HEK293 (cell line): ENCODE results near the gene VWC2L.

Source experiments
- CTCF ChIA-PET: fragments of 350-600 bp; formaldehyde crosslinking; extraction: SDS; loops from one replicate; lab custom pipeline; 2021; ENCODE audit warnings: antibody characterized with exemption; lab: Yijun Ruan, JAX
- POLR2A ChIA-PET: fragments of 300-600 bp; formaldehyde crosslinking; extraction: SDS; loops from one replicate; lab custom pipeline; 2020; ENCODE audit warnings: antibody characterized with exemption, inconsistent platforms; lab: Yijun Ruan, JAX
- H3K27ac ChIP-seq: fragments of 200-500 bp; sonication (Bioruptor generic); 2 replicates; pipeline ENCODE4 v1.5.1; 2014; ENCODE audit warnings: low read depth, low read length, control low read depth, inconsistent platforms; ENCODE audit errors: extremely low read depth
- H3K36me3 ChIP-seq, 2 experiments: fragments of 200-500 bp in 1 of 2; sonication (Bioruptor generic) in 1 of 2; 1 replicate in 1 of 2; 2 replicates in 1 of 2; pipeline ENCODE4 v1.5.1; 2014 to 2017; ENCODE audit warnings: inconsistent platforms in 2 of 2, low read length in 2 of 2; ENCODE audit not compliant: control insufficient read depth in 2 of 2, insufficient read depth in 1 of 2
- H3K4me1 ChIP-seq: fragments of 200-500 bp; sonication (Bioruptor generic); 2 replicates; pipeline ENCODE4 v1.5.1; 2014; ENCODE audit warnings: mild to moderate bottlenecking, low read length, inconsistent platforms; ENCODE audit not compliant: control insufficient read depth, insufficient read depth
- H3K4me3 ChIP-seq: 2 replicates; pipeline ENCODE4 v1.5.1; 2011; ENCODE audit warnings: low read depth, mild to moderate bottlenecking, control low read depth, low read length, moderate library complexity
- H3K9me3 ChIP-seq: fragments of 200-500 bp; sonication (Bioruptor generic); 2 replicates; pipeline ENCODE4 v1.5.1; 2014; ENCODE audit warnings: low read depth, low read length, inconsistent platforms; ENCODE audit not compliant: control insufficient read depth, insufficient read depth
- KLF7 ChIP-seq: fragments of 450-650 bp; formaldehyde crosslinking; IDR thresholded peaks from 2 replicates; pipeline ENCODE4 v1.5.1; 2016; ENCODE audit warnings: missing biosample characterization, missing genetic modification characterization, borderline replicate concordance
- PATZ1 ChIP-seq: fragments of 450-650 bp; formaldehyde crosslinking; IDR thresholded peaks from 2 replicates; pipeline ENCODE4 v1.5.1; 2016; ENCODE audit warnings: missing biosample characterization, missing genetic modification characterization
- TRIM28 ChIP-seq: IDR thresholded peaks from 2 replicates; pipeline ENCODE4 v1.6.1; 2011; ENCODE audit warnings: low read length, control low read depth, borderline replicate concordance
- YY2 ChIP-seq: fragments of 450-650 bp; formaldehyde crosslinking; IDR thresholded peaks from 2 replicates; pipeline ENCODE4 v1.5.1; 2016; ENCODE audit warnings: missing biosample characterization, missing genetic modification characterization
- ZBTB11 ChIP-seq: fragments of 450-650 bp; formaldehyde crosslinking; conservative IDR thresholded peaks from 2 replicates; pipeline ENCODE4 v1.5.1; 2016; ENCODE audit warnings: low read depth, missing biosample characterization, missing genetic modification characterization
- ZBTB17 ChIP-seq: fragments of 450-650 bp; formaldehyde crosslinking; IDR thresholded peaks from 2 replicates; pipeline ENCODE4 v1.5.1; 2016; ENCODE audit warnings: missing biosample characterization, missing genetic modification characterization
- ZBTB44 ChIP-seq: fragments of 450-650 bp; IDR thresholded peaks from 2 replicates; pipeline ENCODE4 v1.5.1; 2018; ENCODE audit warnings: missing biosample characterization, mild to moderate bottlenecking, missing genetic modification characterization
- ZNF133 ChIP-seq: fragments of 450-650 bp; formaldehyde crosslinking; IDR thresholded peaks from 2 replicates; pipeline ENCODE4 v1.5.1; 2016; ENCODE audit warnings: missing biosample characterization, missing genetic modification characterization
- ZNF148 ChIP-seq: fragments of 450-650 bp; formaldehyde crosslinking; IDR thresholded peaks from 2 replicates; pipeline ENCODE4 v1.5.0; 2017; ENCODE audit warnings: missing biosample characterization, missing genetic modification characterization, borderline replicate concordance
- ZNF169 ChIP-seq: fragments of 450-650 bp; formaldehyde crosslinking; IDR thresholded peaks from 2 replicates; pipeline ENCODE4 v1.5.1; 2016; ENCODE audit warnings: missing biosample characterization, missing genetic modification characterization
- ZNF274 ChIP-seq, 2 experiments: fragments of 200-500 bp in 1 of 2; fragments of 450-650 bp in 1 of 2; sonication (Bioruptor generic) in 1 of 2; formaldehyde crosslinking in 1 of 2; IDR thresholded peaks; 2 replicates each; pipeline versions ENCODE4 v1.5.1 to v1.6.1; 2014 to 2016; ENCODE audit warnings: borderline replicate concordance in 1 of 2, inconsistent platforms in 1 of 2, low read length in 1 of 2, missing biosample characterization in 1 of 2, missing genetic modification characterization in 1 of 2
- ZNF394 ChIP-seq: fragments of 450-650 bp; formaldehyde crosslinking; IDR thresholded peaks from 2 replicates; pipeline ENCODE4 v1.5.1; 2016; ENCODE audit warnings: missing biosample characterization, missing genetic modification characterization, mild to moderate bottlenecking, moderate library complexity, borderline replicate concordance
- ZNF398 ChIP-seq: fragments of 450-650 bp; formaldehyde crosslinking; IDR thresholded peaks from 2 replicates; pipeline ENCODE4 v1.5.1; 2017; ENCODE audit warnings: missing biosample characterization, missing genetic modification characterization
- ZNF404 ChIP-seq: fragments of 450-650 bp; formaldehyde crosslinking; IDR thresholded peaks from 2 replicates; pipeline ENCODE4 v1.5.1; 2017; ENCODE audit warnings: missing biosample characterization, missing genetic modification characterization
- ZNF521 ChIP-seq: fragments of 450-650 bp; formaldehyde crosslinking; IDR thresholded peaks from 2 replicates; pipeline ENCODE4 v1.5.1; 2017; ENCODE audit warnings: missing biosample characterization, mild to moderate bottlenecking, missing genetic modification characterization
- ZNF548 ChIP-seq: fragments of 450-650 bp; formaldehyde crosslinking; IDR thresholded peaks from 2 replicates; pipeline ENCODE4 v1.5.1; 2016; ENCODE audit warnings: missing biosample characterization, missing genetic modification characterization
- ZNF692 ChIP-seq: fragments of 450-650 bp; formaldehyde crosslinking; IDR thresholded peaks from 2 replicates; pipeline ENCODE4 v1.5.1; 2016; ENCODE audit warnings: missing biosample characterization, missing genetic modification characterization
- ZNF701 ChIP-seq: fragments of 450-650 bp; formaldehyde crosslinking; IDR thresholded peaks from 2 replicates; pipeline ENCODE4 v1.5.1; 2016; ENCODE audit warnings: missing biosample characterization, missing genetic modification characterization
- ZNF785 ChIP-seq: fragments of 450-650 bp; formaldehyde crosslinking; IDR thresholded peaks from 2 replicates; pipeline ENCODE4 v1.5.1; 2016; ENCODE audit warnings: missing biosample characterization, missing genetic modification characterization
- ZSCAN18 ChIP-seq: fragments of 450-650 bp; formaldehyde crosslinking; IDR thresholded peaks from 2 replicates; pipeline ENCODE4 v1.5.1; 2016; ENCODE audit warnings: missing biosample characterization, missing genetic modification characterization

The VWC2L gene

GRCh38 chr2:214550786-214551185 lies 139.9 kb downstream of the VWC2L start:
- ChIA-PET POLR2A (no interaction called here), CTCF (interaction anchor here (0.7 kb wide), 1 partner anchor 1983 kb away, joined by 3 read pairs; no protein-coding TSS in a partner anchor)
- no peak for TF ChIP-seq TRIM28
- TF ChIP-seq ZSCAN18 (tag by site-specific recombination), result no peak
- TF ChIP-seq ZNF692 (tag by site-specific recombination), result no peak
- TF ChIP-seq ZNF148 (tag by site-specific recombination), result no peak
- no peak for TF ChIP-seq ZNF274 (IDR thresholded peaks at IDR 0.05; ENCODE audit: low read length)
- TF ChIP-seq ZNF274 (tag by site-specific recombination; IDR thresholded peaks at IDR 0.05; ENCODE audit: borderline replicate concordance), result no peak
- TF ChIP-seq ZBTB17, result no peak
- TF ChIP-seq ZNF785, result no peak
- TF ChIP-seq YY2 (tag by site-specific recombination), result no peak
- no peak for TF ChIP-seq ZNF169 (tag by site-specific recombination)
- TF ChIP-seq ZBTB11 (tag by site-specific recombination), result no peak
- no peak for TF ChIP-seq KLF7 (tag by site-specific recombination)
- no peak for TF ChIP-seq PATZ1
- TF ChIP-seq ZNF548 (tag by site-specific recombination), result no peak
- TF ChIP-seq ZNF701, result no peak
- TF ChIP-seq, all 188 proteins: peak for 0

GRCh38 chr2:214557884-214558283 lies 147.0 kb downstream of the VWC2L start:
- Histone ChIP-seq H3K9me3 (no peaks in the 10 kb centered on the region), H3K36me3 (no peaks in the 10 kb centered on the region), H3K4me3 (no peak overlapping the region), H3K27ac (no peak overlapping the region), H3K4me1 (no peaks in the 10 kb centered on the region)
- CTCF ChIA-PET, result no interaction called here
- POLR2A ChIA-PET, result no interaction called here
- no peak for TF ChIP-seq ZNF521 (tag by site-specific recombination)
- TF ChIP-seq ZNF133, result no peak
- TF ChIP-seq ZNF404 (tag by site-specific recombination), result no peak
- no peak for TF ChIP-seq ZBTB44 (tag by site-specific recombination)
- no peak for TF ChIP-seq ZNF394 (tag by site-specific recombination)
- no peak for TF ChIP-seq ZNF398 (tag by site-specific recombination)

More at GRCh38 chr2:214550786-214551185, 139.9 kb downstream of the VWC2L start:
- Histone ChIP-seq H3K4me1 (no peaks in the 10 kb centered on the region), H3K36me3 (no peaks in the 10 kb centered on the region), H3K27ac (no peak overlapping the region), H3K4me3 (no peak overlapping the region), H3K9me3 (no peaks in the 10 kb centered on the region)
